Measurements from ENCODE around the gene SLC16A5.

Gene SLC16A5, protein sequence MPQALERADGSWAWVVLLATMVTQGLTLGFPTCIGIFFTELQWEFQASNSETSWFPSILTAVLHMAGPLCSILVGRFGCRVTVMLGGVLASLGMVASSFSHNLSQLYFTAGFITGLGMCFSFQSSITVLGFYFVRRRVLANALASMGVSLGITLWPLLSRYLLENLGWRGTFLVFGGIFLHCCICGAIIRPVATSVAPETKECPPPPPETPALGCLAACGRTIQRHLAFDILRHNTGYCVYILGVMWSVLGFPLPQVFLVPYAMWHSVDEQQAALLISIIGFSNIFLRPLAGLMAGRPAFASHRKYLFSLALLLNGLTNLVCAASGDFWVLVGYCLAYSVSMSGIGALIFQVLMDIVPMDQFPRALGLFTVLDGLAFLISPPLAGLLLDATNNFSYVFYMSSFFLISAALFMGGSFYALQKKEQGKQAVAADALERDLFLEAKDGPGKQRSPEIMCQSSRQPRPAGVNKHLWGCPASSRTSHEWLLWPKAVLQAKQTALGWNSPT

DNA sequence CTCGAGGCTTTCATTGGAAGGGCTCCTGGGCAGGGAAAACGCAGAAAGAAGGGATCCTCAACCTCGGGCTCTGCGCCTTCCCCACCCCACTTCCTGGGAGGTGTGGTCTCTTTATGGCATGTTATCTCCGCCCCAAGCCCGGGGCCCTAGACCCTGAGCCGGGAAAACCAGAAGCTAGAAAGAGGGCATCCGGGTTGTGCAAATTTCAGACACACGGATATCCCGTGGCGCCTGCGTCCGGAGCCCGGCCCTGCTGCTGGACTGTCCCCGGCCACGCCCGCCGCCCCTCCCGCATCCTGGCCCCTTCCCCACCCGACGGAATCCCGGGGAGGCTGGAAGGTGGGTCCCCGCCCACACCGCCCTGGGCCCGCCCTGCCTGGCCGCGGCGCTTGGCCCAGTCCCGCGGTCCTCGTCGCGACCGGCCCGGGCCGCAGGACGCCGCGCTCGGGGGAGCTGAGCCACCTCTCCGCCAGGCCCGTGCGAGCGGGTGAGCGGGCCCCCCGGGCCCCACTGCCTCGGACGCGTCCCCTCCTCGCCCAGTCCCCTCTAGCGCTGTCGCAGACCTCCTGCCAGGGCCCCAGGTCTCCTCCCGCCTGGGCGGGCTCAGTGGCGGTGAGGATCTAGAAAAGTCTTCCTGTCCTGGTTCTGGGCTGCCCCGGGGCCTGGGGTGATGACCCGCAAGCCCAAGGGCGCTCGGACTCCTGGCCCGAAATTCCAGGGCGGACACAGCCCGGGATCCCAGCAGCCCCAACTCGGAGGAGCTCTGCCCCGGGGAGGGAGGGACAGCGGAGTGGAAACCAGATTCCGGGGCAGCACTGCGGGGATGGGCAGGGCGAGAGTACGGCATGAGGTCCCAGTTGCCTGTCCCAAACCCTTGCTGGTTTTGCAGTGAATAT, at the start of gene SLC16A5:
TSS of gene SLC16A5 (plus strand) at position 397 of the 896 bp plus-strand sequence. CDS start 5,683 bp downstream, outside the sequence.
- TF ChIP-seq FOXM1 (IDR thresholded peaks at IDR 0.05; ENCODE audit: borderline replicate concordance, low read depth) (no peak), RAD21 (IDR thresholded peaks at IDR 0.05; ENCODE audit: low read depth) (no peak), NFIC (IDR thresholded peaks at IDR 0.05) (no peak; the same call in 1 of the 2 replicates), CREB1 (IDR thresholded peaks at IDR 0.05; ENCODE audit: low read depth) (no peak; the same call in 1 of the 2 replicates), YY1 (IDR thresholded peaks at IDR 0.05; ENCODE audit: low read depth) (no peak), TEAD4 (IDR thresholded peaks at IDR 0.05) (peak; percentile 89), ZBTB7A (IDR thresholded peaks at IDR 0.05; ENCODE audit: low read depth) (peak; percentile 92), EGR1 (IDR thresholded peaks at IDR 0.05) (peak; percentile 78), CEBPB (IDR thresholded peaks at IDR 0.05) (peak; percentile 79; the same call in 1 of the 2 replicates), EP300 (IDR thresholded peaks at IDR 0.05; ENCODE audit: borderline replicate concordance) (no peak), TCF12 (IDR thresholded peaks at IDR 0.05; ENCODE audit: low read depth) (no peak; the same call in 1 of the 2 replicates), TAF1 (IDR thresholded peaks at IDR 0.05; ENCODE audit: low read depth) (no peak; the same call in 1 of the 2 replicates)
- TF ChIP-seq, protein P1, sequence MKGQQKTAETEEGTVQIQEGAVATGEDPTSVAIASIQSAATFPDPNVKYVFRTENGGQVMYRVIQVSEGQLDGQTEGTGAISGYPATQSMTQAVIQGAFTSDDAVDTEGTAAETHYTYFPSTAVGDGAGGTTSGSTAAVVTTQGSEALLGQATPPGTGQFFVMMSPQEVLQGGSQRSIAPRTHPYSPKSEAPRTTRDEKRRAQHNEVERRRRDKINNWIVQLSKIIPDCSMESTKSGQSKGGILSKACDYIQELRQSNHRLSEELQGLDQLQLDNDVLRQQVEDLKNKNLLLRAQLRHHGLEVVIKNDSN (IDR thresholded peaks at IDR 0.05), result peak; percentile 11; the same call in 1 of the 2 replicates
- TF ChIP-seq, protein P2, sequence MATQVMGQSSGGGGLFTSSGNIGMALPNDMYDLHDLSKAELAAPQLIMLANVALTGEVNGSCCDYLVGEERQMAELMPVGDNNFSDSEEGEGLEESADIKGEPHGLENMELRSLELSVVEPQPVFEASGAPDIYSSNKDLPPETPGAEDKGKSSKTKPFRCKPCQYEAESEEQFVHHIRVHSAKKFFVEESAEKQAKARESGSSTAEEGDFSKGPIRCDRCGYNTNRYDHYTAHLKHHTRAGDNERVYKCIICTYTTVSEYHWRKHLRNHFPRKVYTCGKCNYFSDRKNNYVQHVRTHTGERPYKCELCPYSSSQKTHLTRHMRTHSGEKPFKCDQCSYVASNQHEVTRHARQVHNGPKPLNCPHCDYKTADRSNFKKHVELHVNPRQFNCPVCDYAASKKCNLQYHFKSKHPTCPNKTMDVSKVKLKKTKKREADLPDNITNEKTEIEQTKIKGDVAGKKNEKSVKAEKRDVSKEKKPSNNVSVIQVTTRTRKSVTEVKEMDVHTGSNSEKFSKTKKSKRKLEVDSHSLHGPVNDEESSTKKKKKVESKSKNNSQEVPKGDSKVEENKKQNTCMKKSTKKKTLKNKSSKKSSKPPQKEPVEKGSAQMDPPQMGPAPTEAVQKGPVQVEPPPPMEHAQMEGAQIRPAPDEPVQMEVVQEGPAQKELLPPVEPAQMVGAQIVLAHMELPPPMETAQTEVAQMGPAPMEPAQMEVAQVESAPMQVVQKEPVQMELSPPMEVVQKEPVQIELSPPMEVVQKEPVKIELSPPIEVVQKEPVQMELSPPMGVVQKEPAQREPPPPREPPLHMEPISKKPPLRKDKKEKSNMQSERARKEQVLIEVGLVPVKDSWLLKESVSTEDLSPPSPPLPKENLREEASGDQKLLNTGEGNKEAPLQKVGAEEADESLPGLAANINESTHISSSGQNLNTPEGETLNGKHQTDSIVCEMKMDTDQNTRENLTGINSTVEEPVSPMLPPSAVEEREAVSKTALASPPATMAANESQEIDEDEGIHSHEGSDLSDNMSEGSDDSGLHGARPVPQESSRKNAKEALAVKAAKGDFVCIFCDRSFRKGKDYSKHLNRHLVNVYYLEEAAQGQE (IDR thresholded peaks at IDR 0.05; ENCODE audit: low read depth), result no peak
- TF ChIP-seq, protein P3, sequence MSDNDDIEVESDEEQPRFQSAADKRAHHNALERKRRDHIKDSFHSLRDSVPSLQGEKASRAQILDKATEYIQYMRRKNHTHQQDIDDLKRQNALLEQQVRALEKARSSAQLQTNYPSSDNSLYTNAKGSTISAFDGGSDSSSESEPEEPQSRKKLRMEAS (IDR thresholded peaks at IDR 0.05), result peak; percentile 26; the same call in 1 of the 2 replicates

- TF ChIP-seq CEBPB (IDR thresholded peaks at IDR 0.05), result no peak
- no peak for TF ChIP-seq FOXM1 (IDR thresholded peaks at IDR 0.05; ENCODE audit: borderline replicate concordance, low read depth)
- TF ChIP-seq, protein P3 (IDR thresholded peaks at IDR 0.05), result no peak
- TF ChIP-seq RAD21 (IDR thresholded peaks at IDR 0.05; ENCODE audit: low read depth), result no peak
- no peak for TF ChIP-seq EGR1 (IDR thresholded peaks at IDR 0.05)
- TF ChIP-seq YY1 (IDR thresholded peaks at IDR 0.05; ENCODE audit: low read depth), result no peak
- TF ChIP-seq CREB1 (IDR thresholded peaks at IDR 0.05; ENCODE audit: low read depth), result no peak
- TF ChIP-seq ZBTB7A (IDR thresholded peaks at IDR 0.05; ENCODE audit: low read depth), result no peak
- TF ChIP-seq EP300 (IDR thresholded peaks at IDR 0.05; ENCODE audit: borderline replicate concordance), result no peak
- no peak for TF ChIP-seq TEAD4 (IDR thresholded peaks at IDR 0.05)
- TF ChIP-seq TAF1 (IDR thresholded peaks at IDR 0.05; ENCODE audit: low read depth), result no peak
- TF ChIP-seq, protein P1 (IDR thresholded peaks at IDR 0.05), result no peak
- TF ChIP-seq TCF12 (IDR thresholded peaks at IDR 0.05; ENCODE audit: low read depth), result no peak
- TF ChIP-seq NFIC (IDR thresholded peaks at IDR 0.05), result no peak
- TF ChIP-seq, protein P2 (IDR thresholded peaks at IDR 0.05; ENCODE audit: low read depth), result no peak
Observed at GRCh38 chr17:75039238-75039637, 48.5 kb upstream of the SLC16A5 start.

DNA sequence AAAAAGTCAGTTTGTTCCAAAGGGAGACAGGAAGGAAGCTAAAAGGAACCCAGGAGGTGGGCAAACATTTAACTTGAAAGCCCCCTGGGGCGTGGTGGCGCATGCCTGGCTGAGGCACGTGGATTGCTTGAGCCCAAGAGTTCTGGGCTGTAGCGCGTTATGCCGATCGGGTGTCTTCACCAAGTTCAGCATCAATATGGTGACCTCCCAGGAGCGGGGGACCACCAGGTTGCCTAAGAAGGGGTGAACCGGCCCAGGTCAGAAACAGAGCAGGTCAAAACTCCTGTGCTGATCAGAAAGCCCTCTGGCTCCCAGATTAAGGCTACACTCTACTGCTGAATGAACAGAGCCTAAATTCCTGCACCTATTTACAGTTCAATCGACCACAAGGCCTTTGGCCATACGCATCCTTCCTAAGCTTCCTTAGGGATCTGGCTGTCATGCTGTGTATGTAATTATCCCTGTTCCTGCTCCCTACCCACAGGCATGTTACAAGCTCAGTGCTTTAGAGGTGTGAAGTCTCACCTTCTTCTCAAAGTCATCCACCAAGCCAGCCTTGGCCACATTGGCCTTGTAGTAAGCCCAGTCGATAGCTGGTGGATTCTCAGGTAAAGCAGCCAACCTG, 46.0 kb upstream of the SLC16A5 start:
- TF ChIP-seq FOXM1 (IDR thresholded peaks at IDR 0.05; ENCODE audit: borderline replicate concordance, low read depth), result no peak
- TF ChIP-seq, protein P3 (IDR thresholded peaks at IDR 0.05), result no peak
- no peak for TF ChIP-seq TAF1 (IDR thresholded peaks at IDR 0.05; ENCODE audit: low read depth)
- no peak for TF ChIP-seq CEBPB (IDR thresholded peaks at IDR 0.05)
- TF ChIP-seq YY1 (IDR thresholded peaks at IDR 0.05; ENCODE audit: low read depth), result no peak

DNA sequence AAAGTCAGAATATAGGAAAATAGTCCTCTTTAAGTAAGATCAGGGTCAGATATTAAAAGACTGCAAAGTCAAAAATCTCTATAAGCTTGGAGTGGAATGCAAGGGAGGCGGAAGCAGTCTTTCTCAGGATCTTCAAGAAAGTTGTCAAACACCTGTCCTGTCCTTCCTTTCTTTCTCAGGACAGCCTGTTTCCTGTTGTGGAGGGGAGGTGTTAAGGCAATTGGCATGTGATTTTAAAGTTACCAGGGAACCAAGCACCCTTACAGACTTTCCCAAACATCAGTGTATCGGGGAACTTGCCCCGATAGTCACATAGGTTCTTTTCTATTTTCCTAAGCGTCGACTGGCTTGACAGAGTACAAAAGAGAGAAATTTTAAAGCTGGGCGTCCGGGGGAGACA, 43.0 kb upstream of the SLC16A5 start:
- TF ChIP-seq TCF12 (IDR thresholded peaks at IDR 0.05; ENCODE audit: low read depth) (no peak), CREB1 (IDR thresholded peaks at IDR 0.05; ENCODE audit: low read depth) (no peak), CEBPB (IDR thresholded peaks at IDR 0.05) (no peak), RAD21 (IDR thresholded peaks at IDR 0.05; ENCODE audit: low read depth) (no peak), TAF1 (IDR thresholded peaks at IDR 0.05; ENCODE audit: low read depth) (no peak), ZBTB7A (IDR thresholded peaks at IDR 0.05; ENCODE audit: low read depth) (no peak), YY1 (IDR thresholded peaks at IDR 0.05; ENCODE audit: low read depth) (no peak), TEAD4 (IDR thresholded peaks at IDR 0.05) (no peak), FOXM1 (IDR thresholded peaks at IDR 0.05; ENCODE audit: borderline replicate concordance, low read depth) (no peak), NFIC (IDR thresholded peaks at IDR 0.05) (no peak), EP300 (IDR thresholded peaks at IDR 0.05; ENCODE audit: borderline replicate concordance) (no peak), EGR1 (IDR thresholded peaks at IDR 0.05) (no peak)
- TF ChIP-seq, protein P1 (IDR thresholded peaks at IDR 0.05), result no peak
- TF ChIP-seq, protein P2 (IDR thresholded peaks at IDR 0.05; ENCODE audit: low read depth), result no peak
- TF ChIP-seq, protein P3 (IDR thresholded peaks at IDR 0.05), result no peak

Data from Ishikawa (cell line).